ENCODE results near the gene XXYLT1.

Gene XXYLT1

GRCh38 chr3:195285372-195285771 lies 14.4 kb upstream of the XXYLT1 start:
- no peak for ATAC-seq
- no peak for TF ChIP-seq RARB (CRISPR knock-in tag; IDR thresholded peaks at IDR 0.05)
- TF ChIP-seq PPARA (CRISPR knock-in tag; IDR thresholded peaks at IDR 0.05; ENCODE audit: borderline replicate concordance) = no peak
- no peak for TF ChIP-seq TOX (CRISPR knock-in tag; IDR thresholded peaks at IDR 0.05; ENCODE audit: borderline replicate concordance)
- TF ChIP-seq SNAI2 (CRISPR knock-in tag; IDR thresholded peaks at IDR 0.05) = no peak
- TF ChIP-seq ARNTL (CRISPR knock-in tag; IDR thresholded peaks at IDR 0.05; ENCODE audit: borderline replicate concordance, low read depth) = no peak
- TF ChIP-seq POU6F1 (CRISPR knock-in tag; IDR thresholded peaks at IDR 0.05; ENCODE audit: borderline replicate concordance, low read depth) = no peak
- TF ChIP-seq CSDC2 (CRISPR knock-in tag; IDR thresholded peaks at IDR 0.05) = no peak
- no peak for TF ChIP-seq ZNF70 (CRISPR knock-in tag; IDR thresholded peaks at IDR 0.05)
- TF ChIP-seq ZNF8 (CRISPR knock-in tag; IDR thresholded peaks at IDR 0.05) = no peak
- TF ChIP-seq OSR1 (CRISPR knock-in tag; IDR thresholded peaks at IDR 0.05) = no peak
- no peak for TF ChIP-seq ZC3H10 (CRISPR knock-in tag; IDR thresholded peaks at IDR 0.05)
- no peak for TF ChIP-seq BACH2 (CRISPR knock-in tag; IDR thresholded peaks at IDR 0.05; ENCODE audit: borderline replicate concordance)
- TF ChIP-seq CREB5 (CRISPR knock-in tag; IDR thresholded peaks at IDR 0.05; ENCODE audit: low read depth) = no peak
- TF ChIP-seq ZFP3 (CRISPR knock-in tag; IDR thresholded peaks at IDR 0.05) = no peak
- TF ChIP-seq PATZ1 (CRISPR knock-in tag; IDR thresholded peaks at IDR 0.05; ENCODE audit: borderline replicate concordance) = no peak
- no peak for TF ChIP-seq TCF4 (CRISPR knock-in tag; IDR thresholded peaks at IDR 0.05; ENCODE audit: borderline replicate concordance)
- no peak for TF ChIP-seq TSHZ2 (CRISPR knock-in tag; IDR thresholded peaks at IDR 0.05)

- no peak for ATAC-seq
- TF ChIP-seq TOX (CRISPR knock-in tag; IDR thresholded peaks at IDR 0.05; ENCODE audit: borderline replicate concordance) = no peak
- TF ChIP-seq POU6F1 (CRISPR knock-in tag; IDR thresholded peaks at IDR 0.05; ENCODE audit: borderline replicate concordance, low read depth) = no peak
- no peak for TF ChIP-seq ZNF565 (CRISPR knock-in tag; conservative IDR thresholded peaks at IDR 0.05; ENCODE audit: low read depth)
- TF ChIP-seq ZFP30 (CRISPR knock-in tag; IDR thresholded peaks at IDR 0.05) = no peak
- no peak for TF ChIP-seq CSDC2 (CRISPR knock-in tag; IDR thresholded peaks at IDR 0.05)
- TF ChIP-seq TSHZ2 (CRISPR knock-in tag; IDR thresholded peaks at IDR 0.05) = no peak
- TF ChIP-seq ZNF70 (CRISPR knock-in tag; IDR thresholded peaks at IDR 0.05) = no peak
- no peak for TF ChIP-seq ZNF8 (CRISPR knock-in tag; IDR thresholded peaks at IDR 0.05)
- no peak for TF ChIP-seq ISL1 (CRISPR knock-in tag; IDR thresholded peaks at IDR 0.05)
- no peak for TF ChIP-seq SNAI2 (CRISPR knock-in tag; IDR thresholded peaks at IDR 0.05)
- no peak for TF ChIP-seq PPARA (CRISPR knock-in tag; IDR thresholded peaks at IDR 0.05; ENCODE audit: borderline replicate concordance)
- no peak for TF ChIP-seq RARB (CRISPR knock-in tag; IDR thresholded peaks at IDR 0.05)
- TF ChIP-seq BACH2 (CRISPR knock-in tag; IDR thresholded peaks at IDR 0.05; ENCODE audit: borderline replicate concordance) = no peak
These were observed 13.9 kb upstream of the XXYLT1 start for GRCh38 chr3:195284842-195285241.
